Measurements from ENCODE around the gene R3HDM2. TPM values are rescaled to one million over a fixed set of nuclear protein-coding genes. Genes with fewer than 3 reads are reported as not detected.
"Not testable (repeated sequence)": the region's sequence is repeated elsewhere in the genome, so short reads cannot be mapped to it uniquely, and the experiment has no call there.

R3HDM2 gene
- total and polyA plus RNA-seq, 8 donors, result 14.5 to 39.8 (median 24.4) TPM

GRCh38 chr12:57441846-57442427, 11.1 kb upstream of the R3HDM2 start:
- FAIRE-seq, result no peak
- TF ChIP-seq CTCF (IDR thresholded peaks at IDR 0.05), result no peak
- 45 to 95% methylated on average over 1 of the region's 1 CpG for WGBS, 2 donors
- H3K4me1 ChIP-seq, result no peaks in the 10 kb centered on the region
- H3K9me3 ChIP-seq, result no peaks in the 10 kb centered on the region
- intact Hi-C loops (cut with DNase I), result no loop called here
- no peak for ATAC-seq
- no peak overlapping the region for H3K4me3 ChIP-seq
- DNase-seq, result no peak
- no peaks in the 10 kb centered on the region for H3K27me3 ChIP-seq
- H3K36me3 ChIP-seq, result no peaks in the 10 kb centered on the region
- H3K27ac ChIP-seq, result no peak overlapping the region

- H3K27me3 ChIP-seq; H3K9me3 ChIP-seq; H3K4me1 ChIP-seq; H3K36me3 ChIP-seq; FAIRE-seq; intact Hi-C loops (cut with DNase I); H3K4me3 ChIP-seq; H3K27ac ChIP-seq; DNase-seq; ATAC-seq: not testable (repeated sequence)
- 79 to 80% methylated on average over 2 of the region's 2 CpGs for WGBS, 2 donors
These were observed 10.6 kb upstream of the R3HDM2 start for GRCh38 chr12:57441393-57441792.

- H3K4me1 ChIP-seq, result no peaks in the 10 kb centered on the region
- ATAC-seq (no peak), DNase-seq (no peak), FAIRE-seq (no peak)
- no peaks in the 10 kb centered on the region for H3K27me3 ChIP-seq
- H3K9me3 ChIP-seq, result no peaks in the 10 kb centered on the region
- TF ChIP-seq CTCF (IDR thresholded peaks at IDR 0.05), result no peak
- intact Hi-C loops (cut with DNase I), result no loop called here
- no peaks in the 10 kb centered on the region for H3K36me3 ChIP-seq
- WGBS, 2 donors, result 66 to 72% methylated on average over 4 of the region's 4 CpGs
- H3K27ac ChIP-seq, result no peak overlapping the region
- H3K4me3 ChIP-seq, result no peak overlapping the region
These were observed 9.0 kb upstream of the R3HDM2 start for GRCh38 chr12:57439762-57440266.

GRCh38 chr12:57438400-57438799, 7.6 kb upstream of the R3HDM2 start:
- Histone ChIP-seq H3K9me3 (no peaks in the 10 kb centered on the region), H3K36me3 (no peaks in the 10 kb centered on the region), H3K4me1 (no peaks in the 10 kb centered on the region), H3K27ac (no peak overlapping the region), H3K4me3 (no peak overlapping the region), H3K27me3 (no peaks in the 10 kb centered on the region)
- no peak for TF ChIP-seq CTCF (IDR thresholded peaks at IDR 0.05)
- ATAC-seq, result no peak
- no peak for DNase-seq
- 60 to 72% methylated on average over 1 of the region's 1 CpG for WGBS, 2 donors
- no peak for FAIRE-seq
- intact Hi-C loops (cut with DNase I), result no loop called here

- ATAC-seq, result no peak
- H3K27me3 ChIP-seq, result no peaks in the 10 kb centered on the region
- no peak overlapping the region for H3K27ac ChIP-seq
- H3K36me3 ChIP-seq, result no peaks in the 10 kb centered on the region
- TF ChIP-seq CTCF (IDR thresholded peaks at IDR 0.05), result no peak
- no peak for DNase-seq
- H3K9me3 ChIP-seq, result no peaks in the 10 kb centered on the region
- no peak for FAIRE-seq
- WGBS, 2 donors, result 61 to 77% methylated on average over 4 of the region's 4 CpGs
- peaks cover 0 to 6% (median 4%) of the 10 kb centered on the region in 3 donors for H3K4me1 ChIP-seq
- H3K4me3 ChIP-seq, result no peak overlapping the region
- intact Hi-C loops (cut with DNase I), result no loop called here
These were observed 4.5 kb upstream of the R3HDM2 start for GRCh38 chr12:57435293-57435692.
